ENCODE data around the gene GPR25. TPM values are rescaled to one million over a fixed set of nuclear protein-coding genes. Genes with fewer than 3 reads are reported as not detected.

The GPR25 gene
- total RNA-seq, 1 donor from 2014 or later = 0.25 TPM

DNA sequence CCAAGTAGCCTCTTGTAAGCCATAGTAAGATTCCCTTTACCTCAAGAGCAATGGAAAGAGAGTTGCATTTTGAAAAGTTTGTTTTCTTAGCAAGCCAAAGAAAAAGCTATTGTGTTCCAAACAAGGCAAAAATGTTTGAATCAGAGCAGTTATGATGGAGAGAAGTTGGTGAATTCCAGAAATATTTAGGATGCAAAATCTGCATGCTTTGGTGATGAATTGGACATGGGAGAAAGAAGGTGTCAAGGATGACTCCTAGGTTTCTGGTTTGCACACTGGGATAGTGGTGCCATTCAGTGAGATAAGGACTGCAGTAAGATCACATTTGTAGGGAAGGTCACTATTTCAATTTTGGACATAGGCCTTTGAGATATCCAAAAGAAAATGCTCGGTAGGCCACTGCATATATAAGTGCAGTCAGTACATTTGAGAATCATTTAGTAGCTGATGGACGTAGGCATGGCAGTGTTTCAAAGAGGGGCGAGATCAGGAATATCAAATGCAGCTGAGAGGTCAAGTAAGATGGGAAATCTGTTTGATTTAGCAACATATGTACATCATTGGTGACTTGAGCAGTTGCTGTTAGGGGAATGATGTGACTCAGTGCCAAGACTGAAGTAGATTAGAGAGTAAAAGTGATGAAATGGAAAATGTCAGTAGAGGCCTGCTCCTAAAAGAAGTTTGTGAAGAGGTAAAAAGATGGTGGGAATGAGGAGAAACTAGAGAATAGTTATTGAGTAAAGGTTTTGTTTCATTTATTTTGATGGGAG lies 33.9 kb upstream of the GPR25 start:
- DNase-seq (ENCODE audit: low spot score in 2 of 2, unreplicated experiment in 2 of 2) = no peak
- Mint-ChIP-seq H3K4me3 (no peak overlapping the region), H3K27ac (no peak overlapping the region), H3K9me3 (peaks cover 9% of the 10 kb centered on the region), H3K27me3 (ENCODE audit: low read depth) (no peaks in the 10 kb centered on the region), H3K4me1 (peaks cover 3% of the 10 kb centered on the region), H3K36me3 (peaks cover 31% of the 10 kb centered on the region)
- TF ChIP-seq, protein P1, sequence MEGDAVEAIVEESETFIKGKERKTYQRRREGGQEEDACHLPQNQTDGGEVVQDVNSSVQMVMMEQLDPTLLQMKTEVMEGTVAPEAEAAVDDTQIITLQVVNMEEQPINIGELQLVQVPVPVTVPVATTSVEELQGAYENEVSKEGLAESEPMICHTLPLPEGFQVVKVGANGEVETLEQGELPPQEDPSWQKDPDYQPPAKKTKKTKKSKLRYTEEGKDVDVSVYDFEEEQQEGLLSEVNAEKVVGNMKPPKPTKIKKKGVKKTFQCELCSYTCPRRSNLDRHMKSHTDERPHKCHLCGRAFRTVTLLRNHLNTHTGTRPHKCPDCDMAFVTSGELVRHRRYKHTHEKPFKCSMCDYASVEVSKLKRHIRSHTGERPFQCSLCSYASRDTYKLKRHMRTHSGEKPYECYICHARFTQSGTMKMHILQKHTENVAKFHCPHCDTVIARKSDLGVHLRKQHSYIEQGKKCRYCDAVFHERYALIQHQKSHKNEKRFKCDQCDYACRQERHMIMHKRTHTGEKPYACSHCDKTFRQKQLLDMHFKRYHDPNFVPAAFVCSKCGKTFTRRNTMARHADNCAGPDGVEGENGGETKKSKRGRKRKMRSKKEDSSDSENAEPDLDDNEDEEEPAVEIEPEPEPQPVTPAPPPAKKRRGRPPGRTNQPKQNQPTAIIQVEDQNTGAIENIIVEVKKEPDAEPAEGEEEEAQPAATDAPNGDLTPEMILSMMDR (IDR thresholded peaks at IDR 0.05; ENCODE audit: unreplicated experiment) = no peak

DNA sequence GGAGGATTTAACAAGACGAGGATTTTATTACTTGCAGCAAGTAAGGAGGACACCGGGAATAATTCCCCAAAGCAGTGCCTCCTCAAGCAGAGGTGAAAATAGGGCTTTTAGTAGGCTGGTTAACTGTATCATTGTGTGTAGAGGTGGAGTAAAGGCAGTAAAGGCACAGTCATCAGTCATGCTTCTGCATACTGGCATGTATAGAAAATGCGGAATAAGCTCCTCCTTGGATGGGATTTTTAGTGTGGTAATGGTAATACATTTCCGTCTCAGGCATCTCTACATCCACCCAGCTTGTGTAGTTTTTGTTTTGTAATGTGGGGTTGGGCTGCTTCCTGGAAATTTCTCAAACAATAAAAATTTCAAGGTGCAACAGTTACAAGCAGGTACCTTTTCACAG lies 27.4 kb upstream of the GPR25 start:
- no peak for DNase-seq (ENCODE audit: low spot score in 2 of 2, unreplicated experiment in 2 of 2)
- TF ChIP-seq, protein P1 (IDR thresholded peaks at IDR 0.05; ENCODE audit: unreplicated experiment) = no peak
- peaks cover 36% of the 10 kb centered on the region for H3K36me3 Mint-ChIP-seq
- no peaks in the 10 kb centered on the region for H3K27me3 Mint-ChIP-seq (ENCODE audit: low read depth)
- no peaks in the 10 kb centered on the region for H3K9me3 Mint-ChIP-seq
- H3K4me3 Mint-ChIP-seq = no peak overlapping the region
- no peak overlapping the region for H3K27ac Mint-ChIP-seq
- no peaks in the 10 kb centered on the region for H3K4me1 Mint-ChIP-seq

GRCh38 chr1:200846398-200846797 lies 26.4 kb upstream of the GPR25 start:
- H3K4me3 Mint-ChIP-seq = no peak overlapping the region
- no peaks in the 10 kb centered on the region for H3K27me3 Mint-ChIP-seq (ENCODE audit: low read depth)
- DNase-seq (ENCODE audit: low spot score in 2 of 2, unreplicated experiment in 2 of 2) = no peak
- H3K4me1 Mint-ChIP-seq = no peaks in the 10 kb centered on the region
- no peaks in the 10 kb centered on the region for H3K9me3 Mint-ChIP-seq
- no peak overlapping the region for H3K27ac Mint-ChIP-seq
- TF ChIP-seq, protein P1 (IDR thresholded peaks at IDR 0.05; ENCODE audit: unreplicated experiment) = no peak
- peaks cover 40% of the 10 kb centered on the region for H3K36me3 Mint-ChIP-seq

DNA sequence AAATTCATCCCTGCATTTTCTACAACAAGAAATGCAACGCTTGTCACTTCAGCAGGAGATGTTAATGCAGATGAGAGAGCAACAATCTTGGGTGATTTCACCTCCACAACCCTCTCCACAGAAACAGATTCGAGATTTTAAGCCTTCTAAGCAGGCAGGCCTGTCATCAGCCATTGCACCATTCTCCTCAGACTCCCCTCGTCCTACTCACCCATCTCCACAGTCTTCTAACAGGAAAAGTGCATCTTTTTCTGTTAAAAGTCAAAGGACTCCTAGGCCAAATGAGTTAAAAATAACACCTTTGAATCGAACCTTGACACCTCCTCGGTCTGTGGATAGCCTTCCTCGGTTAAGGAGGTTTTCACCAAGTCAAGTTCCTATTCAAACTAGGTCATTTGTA lies 23.4 kb upstream of the GPR25 start:
- H3K36me3 Mint-ChIP-seq = peaks cover 43% of the 10 kb centered on the region
- H3K9me3 Mint-ChIP-seq = no peaks in the 10 kb centered on the region
- DNase-seq (ENCODE audit: low spot score in 2 of 2, unreplicated experiment in 2 of 2) = no peak
- TF ChIP-seq, protein P1 (IDR thresholded peaks at IDR 0.05; ENCODE audit: unreplicated experiment) = no peak
- no peaks in the 10 kb centered on the region for H3K4me1 Mint-ChIP-seq
- no peak overlapping the region for H3K27ac Mint-ChIP-seq
- H3K27me3 Mint-ChIP-seq (ENCODE audit: low read depth) = no peaks in the 10 kb centered on the region
- no peak overlapping the region for H3K4me3 Mint-ChIP-seq

DNA sequence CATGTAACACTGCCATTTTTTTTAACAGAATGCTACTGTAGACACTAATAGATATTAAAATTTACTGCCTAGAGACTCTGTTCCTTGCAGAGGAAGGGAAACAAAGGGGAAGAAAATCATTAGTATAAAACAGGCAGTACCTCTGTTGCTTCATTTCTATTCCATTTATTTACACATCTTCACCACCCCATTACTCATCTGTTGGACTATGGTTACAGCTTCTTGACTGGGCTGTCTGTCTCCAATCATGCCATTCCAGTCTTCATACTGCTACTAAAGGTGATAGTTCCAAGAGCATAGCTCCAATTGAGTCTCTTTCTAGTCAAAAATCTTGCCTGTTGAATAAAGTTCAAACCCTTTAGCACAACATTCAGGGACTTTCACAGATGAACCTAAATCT lies 22.2 kb upstream of the GPR25 start:
- H3K27ac Mint-ChIP-seq = no peak overlapping the region
- no peak for DNase-seq (ENCODE audit: low spot score in 2 of 2, unreplicated experiment in 2 of 2)
- no peaks in the 10 kb centered on the region for H3K4me1 Mint-ChIP-seq
- TF ChIP-seq, protein P1 (IDR thresholded peaks at IDR 0.05; ENCODE audit: unreplicated experiment) = no peak
- no peaks in the 10 kb centered on the region for H3K9me3 Mint-ChIP-seq
- H3K4me3 Mint-ChIP-seq = no peak overlapping the region
- H3K36me3 Mint-ChIP-seq = peaks cover 45% of the 10 kb centered on the region
- no peaks in the 10 kb centered on the region for H3K27me3 Mint-ChIP-seq (ENCODE audit: low read depth)
